GM21723 (cell line): ENCODE data around the gene GAP43.

ENCODE experiments used
- ATAC-seq: cut with Tn5 transposase; IDR thresholded peaks from one replicate; pipeline ENCODE4 v1.9.1; 2021; ENCODE audit warnings: mild to moderate bottlenecking, moderate library complexity; ENCODE audit not compliant: unreplicated experiment

Gene GAP43

DNA sequence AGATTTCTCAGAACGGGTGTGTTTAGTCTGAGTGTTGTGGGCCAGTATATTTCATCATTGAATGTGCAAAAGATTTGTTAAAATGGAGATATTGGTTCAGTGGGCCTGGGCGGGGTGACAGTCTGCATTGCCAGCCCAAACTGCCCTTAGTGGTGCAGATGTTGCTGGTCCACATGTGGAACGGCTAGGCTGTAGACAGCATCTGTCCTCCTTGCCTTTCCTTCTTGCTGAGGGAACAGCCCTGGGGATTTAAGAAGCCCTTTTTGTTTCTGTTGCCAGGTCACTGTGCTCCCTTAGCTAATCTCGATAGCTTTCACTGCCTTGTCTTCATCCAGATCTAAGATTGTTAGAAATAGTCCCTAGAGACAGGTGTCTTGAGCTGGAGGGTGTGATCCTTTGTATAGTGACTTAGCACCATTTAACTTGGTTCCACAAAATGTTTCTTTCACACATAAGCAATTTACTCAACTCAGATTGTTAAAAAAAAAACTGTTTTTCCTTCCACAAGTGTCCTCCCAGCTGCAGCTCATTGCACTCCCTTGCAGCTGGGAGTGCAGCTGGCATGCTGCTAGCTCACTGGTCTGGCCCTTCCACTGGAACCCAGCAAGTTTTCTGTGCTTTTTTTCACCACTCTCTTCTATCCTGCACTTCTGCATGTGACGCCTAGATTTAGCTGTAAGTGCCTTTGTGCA lies 37.5 kb downstream of the GAP43 start:
- ATAC-seq: no peak

GRCh38 chr3:115662356-115662755 lies 39.0 kb downstream of the GAP43 start:
- no peak for ATAC-seq

GRCh38 chr3:115663414-115663813 lies 40.1 kb downstream of the GAP43 start:
- no peak for ATAC-seq

DNA sequence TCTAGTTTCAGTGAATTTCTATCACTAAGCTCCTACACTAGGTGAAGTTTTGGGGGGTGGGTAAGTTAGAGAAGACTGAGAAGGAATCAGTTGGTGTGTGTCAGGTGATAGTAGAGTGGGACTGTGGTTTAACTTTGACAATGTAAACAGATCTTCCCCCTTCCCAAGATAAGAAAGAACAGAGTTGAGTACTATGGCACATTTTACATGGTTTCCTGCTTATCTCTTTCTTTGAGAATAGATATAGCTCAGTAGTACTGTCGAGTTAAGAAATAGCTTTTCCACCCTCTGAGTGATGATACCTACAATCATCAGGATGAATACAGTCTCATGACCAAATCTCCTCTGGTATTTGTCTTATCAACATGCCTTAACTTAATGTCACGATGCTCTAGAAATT lies 42.8 kb downstream of the GAP43 start:
- ATAC-seq: no peak

GRCh38 chr3:115666920-115667737 lies 43.8 kb downstream of the GAP43 start:
- ATAC-seq: no peak

- no peak for ATAC-seq
Observed at GRCh38 chr3:115667738-115668065, 44.4 kb downstream of the GAP43 start.

DNA sequence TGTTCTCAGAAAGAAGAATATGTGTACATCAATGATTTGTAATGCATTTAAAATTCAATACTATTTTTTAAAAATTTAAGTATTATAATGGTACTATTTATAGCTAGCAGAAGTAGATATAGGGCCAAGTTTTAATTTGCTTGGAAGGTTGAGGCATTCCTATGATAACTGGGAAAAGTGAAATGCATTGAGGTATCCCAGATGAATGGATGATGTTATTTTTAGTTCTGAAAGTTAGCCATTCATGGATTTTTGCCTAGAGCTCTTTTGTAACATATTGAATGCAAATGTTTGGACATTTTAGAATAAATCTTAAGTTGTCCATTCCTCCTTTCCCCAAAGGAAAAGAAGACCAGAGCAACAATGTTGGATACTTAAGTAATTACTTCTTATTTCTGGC lies 47.6 kb downstream of the GAP43 start:
- no peak for ATAC-seq

DNA sequence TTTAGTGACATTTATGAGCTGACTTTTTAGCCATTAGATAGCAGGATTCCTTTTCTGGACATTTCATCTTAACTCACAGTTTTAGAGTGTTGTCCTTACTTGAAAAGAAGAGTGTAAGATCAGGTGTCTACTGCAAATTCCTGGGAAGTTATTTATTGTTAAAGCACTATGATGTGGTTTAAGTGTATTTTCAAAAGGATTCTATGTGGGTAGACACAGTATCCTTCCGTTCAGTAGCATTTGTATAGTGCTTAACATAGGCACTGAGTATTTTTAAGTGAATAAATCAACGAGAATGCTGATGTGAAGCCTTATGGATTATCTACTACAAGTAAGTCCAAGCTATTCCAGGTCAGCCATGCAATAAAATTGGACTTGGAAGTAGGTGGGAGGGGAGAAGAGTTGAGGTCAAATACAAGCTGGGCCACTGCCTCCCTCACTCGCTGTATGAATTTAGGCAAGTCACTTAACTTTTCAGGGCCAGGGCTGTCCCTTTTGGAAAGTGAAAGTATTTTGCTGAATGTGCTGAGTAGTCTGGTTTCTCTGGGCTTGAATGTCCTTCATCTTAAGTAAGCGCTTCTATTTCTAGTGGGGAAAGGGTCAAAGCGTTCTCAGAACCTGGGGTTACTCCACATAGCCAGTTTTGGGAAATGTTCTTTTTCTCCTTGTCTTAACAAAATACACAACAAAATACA lies 48.6 kb downstream of the GAP43 start:
- no peak for ATAC-seq

DNA sequence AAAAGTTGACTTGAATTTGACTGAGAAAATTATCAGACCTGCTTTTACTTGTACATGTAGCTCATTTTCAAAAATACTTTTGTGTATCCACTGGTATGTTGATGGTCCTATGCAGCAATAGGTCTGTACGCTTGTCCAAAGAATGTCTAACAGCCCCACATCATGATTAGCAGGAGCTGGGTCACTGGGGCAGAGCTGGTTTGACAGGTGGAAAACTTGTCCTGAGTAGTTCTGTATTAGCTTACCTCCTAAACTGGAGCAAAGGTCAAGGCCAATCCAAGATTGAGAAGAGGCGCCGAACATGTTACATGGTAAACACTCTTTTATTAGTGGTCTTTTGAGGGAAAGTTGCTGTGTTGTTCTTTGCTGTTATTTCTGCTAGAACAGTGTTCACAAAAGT lies 50.6 kb downstream of the GAP43 start:
- no peak for ATAC-seq

DNA sequence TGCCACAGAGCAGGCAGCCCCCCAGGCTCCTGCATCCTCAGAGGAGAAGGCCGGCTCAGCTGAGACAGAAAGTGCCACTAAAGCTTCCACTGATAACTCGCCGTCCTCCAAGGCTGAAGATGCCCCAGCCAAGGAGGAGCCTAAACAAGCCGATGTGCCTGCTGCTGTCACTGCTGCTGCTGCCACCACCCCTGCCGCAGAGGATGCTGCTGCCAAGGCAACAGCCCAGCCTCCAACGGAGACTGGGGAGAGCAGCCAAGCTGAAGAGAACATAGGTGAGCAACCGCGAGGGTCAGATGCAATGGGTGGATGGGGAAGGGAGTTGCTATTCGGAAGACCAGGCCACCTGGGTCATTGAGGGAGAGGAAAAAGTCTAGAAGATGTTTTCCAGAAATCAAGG lies 53.0 kb downstream of the GAP43 start:
- no peak for ATAC-seq

DNA sequence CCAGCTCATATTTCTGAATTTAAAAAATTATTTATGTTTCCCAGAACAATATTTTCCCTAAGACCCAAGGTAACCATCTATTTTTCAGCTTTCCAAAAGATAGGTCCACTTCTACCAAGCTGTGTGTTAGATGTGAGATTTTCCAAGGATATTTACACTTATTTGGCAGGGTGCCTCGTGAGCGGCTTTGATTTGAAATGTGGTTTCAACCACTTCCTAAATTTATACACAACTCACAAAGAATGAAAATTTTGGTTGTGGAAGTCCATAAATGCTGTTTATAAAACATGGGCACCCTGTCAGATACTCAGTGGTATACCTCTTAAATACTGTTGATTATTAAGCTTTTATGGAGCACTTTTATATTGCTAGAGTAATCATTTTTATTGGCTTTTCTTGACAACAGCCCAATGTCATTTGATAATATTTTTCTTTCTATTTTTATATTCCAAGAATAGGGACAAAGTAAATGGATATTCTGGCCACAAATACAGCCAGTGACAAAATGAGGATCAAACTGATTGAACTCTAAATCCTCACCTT lies 57.6 kb downstream of the GAP43 start:
- no peak for ATAC-seq

- ATAC-seq: no peak
Observed at GRCh38 chr3:115681736-115682135, 58.4 kb downstream of the GAP43 start.

DNA sequence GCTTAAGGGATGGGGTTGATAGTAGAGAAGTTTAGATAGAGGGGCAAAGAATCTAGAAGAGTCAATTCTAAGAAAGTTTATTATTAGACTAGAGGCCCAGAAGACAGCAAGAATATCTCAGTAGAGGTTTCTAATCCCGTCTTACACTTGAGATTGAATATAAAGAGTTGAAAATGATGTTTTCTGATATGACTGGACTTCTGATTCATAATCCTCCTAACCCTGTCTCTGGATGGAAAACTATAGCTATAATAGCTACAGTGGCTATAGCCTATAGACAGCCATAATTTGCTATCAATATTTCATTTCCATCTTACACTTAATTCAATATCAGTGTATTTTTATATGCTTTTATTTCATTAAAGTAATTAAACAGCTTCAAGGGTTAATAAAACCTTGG lies 60.0 kb downstream of the GAP43 start:
- ATAC-seq: no peak

- ATAC-seq: no peak
Observed at GRCh38 chr3:115683773-115684172, 60.5 kb downstream of the GAP43 start.

GRCh38 chr3:115685097-115685496 lies 61.8 kb downstream of the GAP43 start:
- no peak for ATAC-seq

DNA sequence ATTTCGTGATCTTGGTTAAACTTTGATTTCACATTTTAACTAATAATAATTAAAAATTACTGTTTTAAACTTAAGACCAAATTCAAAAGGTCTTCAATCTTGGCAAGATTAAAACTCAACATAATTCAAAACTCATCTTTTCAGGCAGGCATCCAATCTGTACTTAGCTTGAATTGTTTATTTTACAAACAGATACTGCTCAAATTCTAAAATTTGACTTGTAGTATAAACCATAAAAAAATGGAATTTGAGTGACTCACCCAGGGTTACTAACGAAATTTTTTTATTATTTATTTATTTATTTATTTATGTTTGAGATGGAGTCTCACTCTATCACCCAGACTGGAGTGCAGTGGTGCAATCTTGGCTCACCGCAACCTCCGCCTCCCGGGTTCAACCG lies 64.4 kb downstream of the GAP43 start:
- ATAC-seq: no peak

DNA sequence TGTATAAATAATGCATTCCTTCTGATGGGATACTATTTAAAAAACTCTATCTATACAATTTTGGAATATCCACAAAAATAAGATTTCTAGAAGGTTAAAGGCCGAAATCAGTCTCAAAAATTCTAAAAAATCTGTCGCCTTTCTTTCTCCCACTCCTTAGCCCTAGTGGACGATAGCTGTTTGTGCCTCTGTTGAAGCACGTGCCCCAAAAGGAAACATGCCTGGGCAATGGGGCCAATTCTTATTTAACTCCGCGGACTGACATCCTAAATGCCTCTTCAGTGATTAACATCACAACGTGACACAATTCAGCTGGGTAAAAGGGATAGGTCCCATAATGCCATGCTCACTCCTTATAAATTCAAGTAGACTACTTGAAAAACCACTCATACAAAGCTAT lies 65.1 kb downstream of the GAP43 start:
- ATAC-seq: no peak

DNA sequence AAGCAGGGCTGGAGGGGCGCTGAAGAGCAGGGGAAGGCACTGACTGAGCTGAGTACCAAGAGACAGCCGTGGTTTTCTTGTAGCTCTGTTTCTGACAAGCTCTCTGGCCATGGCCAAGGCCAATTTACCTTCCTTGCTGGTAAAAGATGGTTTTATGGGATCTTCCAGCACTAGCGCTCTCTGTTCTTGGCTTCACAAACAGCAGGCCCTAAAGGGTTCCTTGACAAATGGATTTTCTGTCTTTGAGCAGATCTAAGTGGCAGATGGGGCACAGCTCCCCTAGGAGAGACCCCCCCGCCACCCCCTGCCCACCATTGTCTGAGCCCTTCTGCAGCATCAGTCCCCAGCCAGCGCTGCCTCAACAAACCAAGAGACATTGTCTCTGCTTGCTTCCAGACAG lies 66.6 kb downstream of the GAP43 start:
- no peak for ATAC-seq

DNA sequence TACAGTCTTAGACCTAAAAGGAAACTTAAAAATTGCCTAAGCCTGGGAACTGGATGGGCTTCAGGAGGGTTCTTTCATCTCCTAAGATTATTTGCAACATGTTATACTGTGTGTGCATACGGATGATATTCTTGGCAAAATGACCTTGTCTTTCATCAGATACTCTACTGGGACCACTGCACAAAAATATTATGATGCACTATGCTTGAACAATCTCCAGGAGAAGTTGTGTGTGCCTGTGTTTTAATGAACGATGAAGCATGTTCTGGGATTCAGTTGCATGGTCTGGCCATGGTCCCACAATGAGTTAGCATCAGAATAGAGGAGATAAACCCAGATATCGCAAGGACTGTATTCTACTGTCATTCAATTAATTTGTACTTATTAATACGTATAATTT lies 68.7 kb downstream of the GAP43 start:
- no peak for ATAC-seq

- peak; percentile 91 for ATAC-seq
Observed at GRCh38 chr3:115692887-115693524, 69.7 kb downstream of the GAP43 start.

DNA sequence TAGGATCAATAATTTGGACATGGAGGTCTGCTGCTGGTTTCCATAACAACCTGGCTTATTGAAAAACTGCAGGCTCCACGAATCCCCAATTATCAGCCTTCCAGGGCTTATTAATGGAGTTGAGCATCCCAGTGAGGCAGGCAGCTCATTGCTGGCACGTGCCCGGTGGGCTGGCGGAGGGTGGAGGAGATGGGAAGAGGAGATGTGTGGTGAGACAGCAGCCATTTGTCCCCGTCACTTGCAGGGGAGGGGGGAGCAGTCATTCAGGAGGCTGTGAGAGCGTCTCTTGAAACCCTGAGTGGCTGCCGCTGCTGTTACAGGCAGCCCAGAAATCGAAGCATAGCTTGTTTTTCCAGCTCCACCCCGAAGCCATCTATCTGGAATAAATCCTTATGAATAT lies 70.6 kb downstream of the GAP43 start:
- no peak for ATAC-seq
